GM23338 (cell line): ENCODE data around the gene SLAMF6.

Source experiments
- CTCF ChIP-seq, 2 experiments: fragments of 200-600 bp in 1 of 2; sonication (generic) in 1 of 2; conservative IDR thresholded peaks; 2 replicates each; pipeline versions ENCODE4 v1.5.1 to v1.6.1; 2016 to 2017; ENCODE audit warnings: antibody characterized with exemption in 2 of 2, low read depth in 2 of 2, mild to moderate bottlenecking in 2 of 2, moderate library complexity in 1 of 2
- ETS1 ChIP-seq: IDR thresholded peaks from 2 replicates; pipeline ENCODE4 v1.6.1; 2016; ENCODE audit warnings: antibody characterized with exemption

- no peak for TF ChIP-seq CTCF (conservative IDR thresholded peaks at IDR 0.05; ENCODE audit: low read depth in 2 of 2)
- no peak for TF ChIP-seq ETS1
These were observed 68.5 kb downstream of the SLAMF6 start for GRCh38 chr1:160454371-160455152.
